ENCODE data around the gene KLHDC1.
"Not testable (repeated sequence)": the region's sequence is repeated elsewhere in the genome, so short reads cannot be mapped to it uniquely, and the experiment has no call there.

KLHDC1 gene

GRCh38 chr14:49692811-49693734 is at the start of gene KLHDC1:
Gene KLHDC1, plus strand, starts transcription at chr14:49693120. Its CDS starts 75 bp downstream, at chr14:49693195.
- DNase-seq, result peak; percentile 75

- no peak for DNase-seq
These were observed 39.4 kb upstream of the KLHDC1 start for GRCh38 chr14:49653508-49653907.

- no peak for DNase-seq
These were observed 38.4 kb upstream of the KLHDC1 start for GRCh38 chr14:49654511-49654910.

GRCh38 chr14:49657500-49657899 is 35.4 kb upstream of the KLHDC1 start:
- DNase-seq, result not testable (repeated sequence)

- no peak for DNase-seq
These were observed 33.1 kb upstream of the KLHDC1 start for GRCh38 chr14:49659526-49660455.

GRCh38 chr14:49670475-49670874 is 22.4 kb upstream of the KLHDC1 start:
- DNase-seq, result no peak

- DNase-seq, result no peak
These were observed 19.3 kb upstream of the KLHDC1 start for GRCh38 chr14:49673586-49673985.

GRCh38 chr14:49677643-49678042 is 15.3 kb upstream of the KLHDC1 start:
- no peak for DNase-seq

GRCh38 chr14:49679271-49679670 is 13.6 kb upstream of the KLHDC1 start:
- no peak for DNase-seq

GRCh38 chr14:49686425-49686824 is 6.5 kb upstream of the KLHDC1 start:
- DNase-seq, result no peak

GRCh38 chr14:49687942-49688700 is 4.8 kb upstream of the KLHDC1 start, which contains the start of gene POLE2:
Gene POLE2, minus strand, starts transcription at chr14:49688214. Its CDS starts 11 bp downstream, at chr14:49688203.
- DNase-seq, result peak; percentile 85

- no peak for DNase-seq
These were observed 4.3 kb upstream of the KLHDC1 start for GRCh38 chr14:49688701-49689030.

GRCh38 chr14:49691031-49691430 is 1.9 kb upstream of the KLHDC1 start:
- no peak for DNase-seq

GRCh38 chr14:49692193-49692757 is 645 bp upstream of the KLHDC1 start:
- no peak for DNase-seq

GRCh38 chr14:49693735-49694124 is 810 bp downstream of the KLHDC1 start:
- not testable (repeated sequence) for DNase-seq

GRCh38 chr14:49702725-49703124 is 9.8 kb downstream of the KLHDC1 start:
- DNase-seq, result no peak

GRCh38 chr14:49703965-49704364 is 11.0 kb downstream of the KLHDC1 start:
- no peak for DNase-seq

- DNase-seq, result not testable (repeated sequence)
These were observed 11.6 kb downstream of the KLHDC1 start for GRCh38 chr14:49704471-49704870.

- not testable (repeated sequence) for DNase-seq
These were observed 18.1 kb downstream of the KLHDC1 start for GRCh38 chr14:49710993-49711392.

- no peak for DNase-seq
These were observed 27.8 kb downstream of the KLHDC1 start for GRCh38 chr14:49720744-49721143.

- DNase-seq, result not testable (repeated sequence)
These were observed 29.0 kb downstream of the KLHDC1 start for GRCh38 chr14:49721733-49722435.

GRCh38 chr14:49727171-49727570 is 34.3 kb downstream of the KLHDC1 start:
- no peak for DNase-seq

Measured in activated CD4-positive, CD25-positive, alpha-beta regulatory T cell treated with anti-CD3 and anti-CD28 coated beads, Interleukin-2, amount 50 U/mL, for 72 hours (primary cell).